WTC11 (cell line): ENCODE data around the gene PTPRC.

ENCODE experiments used
- AFF4 ChIP-seq: sonication (generic); formaldehyde crosslinking; IDR thresholded peaks from 2 replicates; pipeline ENCODE4 v1.8.1; 2023; ENCODE audit warnings: mild to moderate bottlenecking, missing genetic modification reagents, borderline replicate concordance
- ATF3 ChIP-seq: sonication (generic); formaldehyde crosslinking; conservative IDR thresholded peaks from 2 replicates; pipeline ENCODE4 v1.8.1; 2022; ENCODE audit warnings: mild to moderate bottlenecking, missing genetic modification reagents
- CTCF ChIP-seq: fragments of 200-600 bp; IDR thresholded peaks from 2 replicates; pipeline ENCODE4 v1.8.0; 2022; ENCODE audit warnings: antibody characterized with exemption
- E2F5 ChIP-seq: sonication (generic); formaldehyde crosslinking; IDR thresholded peaks from 2 replicates; pipeline ENCODE4 v1.8.1; 2022; ENCODE audit warnings: mild to moderate bottlenecking, moderate library complexity, missing genetic modification reagents
- ESRRA ChIP-seq: sonication (generic); formaldehyde crosslinking; IDR thresholded peaks from 2 replicates; pipeline ENCODE4 v1.8.1; 2022; ENCODE audit warnings: mild to moderate bottlenecking, missing genetic modification reagents, borderline replicate concordance
- GTF2I ChIP-seq: fragments of 250-450 bp; sonication (Bioruptor Pico); conservative IDR thresholded peaks from 2 replicates; pipeline ENCODE4 v1.4.0; 2021; ENCODE audit warnings: mild to moderate bottlenecking
- HMGXB4 ChIP-seq: sonication (generic); formaldehyde crosslinking; IDR thresholded peaks from 2 replicates; pipeline ENCODE4 v1.8.1; 2023; ENCODE audit warnings: mild to moderate bottlenecking, moderate library complexity, missing genetic modification reagents
- NFE2L1 ChIP-seq: sonication (generic); formaldehyde crosslinking; IDR thresholded peaks from 2 replicates; pipeline ENCODE4 v1.8.1; 2023; ENCODE audit warnings: missing genetic modification reagents
- NR2C2 ChIP-seq: sonication (generic); formaldehyde crosslinking; IDR thresholded peaks from 2 replicates; pipeline ENCODE4 v1.8.0; 2022; ENCODE audit warnings: mild to moderate bottlenecking, missing genetic modification reagents
- PREB ChIP-seq: sonication (generic); formaldehyde crosslinking; IDR thresholded peaks from 2 replicates; pipeline ENCODE4 v1.8.1; 2022; ENCODE audit warnings: mild to moderate bottlenecking, missing genetic modification reagents, moderate library complexity, borderline replicate concordance
- USF1 ChIP-seq: sonication (generic); formaldehyde crosslinking; IDR thresholded peaks from 2 replicates; pipeline ENCODE4 v1.8.0; 2022; ENCODE audit warnings: mild to moderate bottlenecking, missing genetic modification reagents
- USF2 ChIP-seq: sonication (generic); formaldehyde crosslinking; IDR thresholded peaks from 2 replicates; pipeline ENCODE4 v1.8.1; 2023; ENCODE audit warnings: mild to moderate bottlenecking, missing genetic modification reagents, moderate library complexity
- ZNF138 ChIP-seq: sonication (generic); formaldehyde crosslinking; conservative IDR thresholded peaks from 2 replicates; pipeline ENCODE4 v1.8.1; 2022; ENCODE audit warnings: mild to moderate bottlenecking, moderate library complexity, missing genetic modification reagents
- ZNF512 ChIP-seq: sonication (generic); formaldehyde crosslinking; IDR thresholded peaks from 2 replicates; pipeline ENCODE4 v1.8.1; 2022; ENCODE audit warnings: missing genetic modification reagents, borderline replicate concordance

GRCh38 chr1:198669023-198669698, 30.3 kb downstream of the PTPRC start:
- TF ChIP-seq CTCF, result no peak
- TF ChIP-seq ZNF512, result no peak
- TF ChIP-seq ESRRA (CRISPR knock-in tag), result no peak
- TF ChIP-seq USF2, result no peak
- no peak for TF ChIP-seq HMGXB4 (CRISPR knock-in tag)
- TF ChIP-seq AFF4 (CRISPR knock-in tag), result no peak
- TF ChIP-seq ATF3 (CRISPR knock-in tag), result no peak
- TF ChIP-seq NFE2L1 (CRISPR knock-in tag), result no peak
- TF ChIP-seq USF1 (CRISPR knock-in tag), result no peak
- no peak for TF ChIP-seq E2F5 (CRISPR knock-in tag)
- TF ChIP-seq PREB (CRISPR knock-in tag), result no peak
- TF ChIP-seq GTF2I (CRISPR knock-in tag), result no peak
- no peak for TF ChIP-seq ZNF138 (CRISPR knock-in tag)
- TF ChIP-seq NR2C2 (CRISPR knock-in tag), result no peak
